HEK293 (cell line): Measurements from ENCODE around the gene ALMS1.

Experiments
- CTCF ChIA-PET: fragments of 350-600 bp; formaldehyde crosslinking; extraction: SDS; loops from one replicate; lab custom pipeline; 2021; ENCODE audit warnings: antibody characterized with exemption; lab: Yijun Ruan, JAX
- POLR2A ChIA-PET: fragments of 300-600 bp; formaldehyde crosslinking; extraction: SDS; loops from one replicate; lab custom pipeline; 2020; ENCODE audit warnings: antibody characterized with exemption, inconsistent platforms; lab: Yijun Ruan, JAX
- H3K27ac ChIP-seq: fragments of 200-500 bp; sonication (Bioruptor generic); 2 replicates; pipeline ENCODE4 v1.5.1; 2014; ENCODE audit warnings: low read depth, low read length, control low read depth, inconsistent platforms; ENCODE audit errors: extremely low read depth
- H3K36me3 ChIP-seq, 2 experiments: fragments of 200-500 bp in 1 of 2; sonication (Bioruptor generic) in 1 of 2; 1 replicate in 1 of 2; 2 replicates in 1 of 2; pipeline ENCODE4 v1.5.1; 2014 to 2017; ENCODE audit warnings: inconsistent platforms in 2 of 2, low read length in 2 of 2; ENCODE audit not compliant: control insufficient read depth in 2 of 2, insufficient read depth in 1 of 2
- H3K4me1 ChIP-seq: fragments of 200-500 bp; sonication (Bioruptor generic); 2 replicates; pipeline ENCODE4 v1.5.1; 2014; ENCODE audit warnings: mild to moderate bottlenecking, low read length, inconsistent platforms; ENCODE audit not compliant: control insufficient read depth, insufficient read depth
- H3K4me3 ChIP-seq: 2 replicates; pipeline ENCODE4 v1.5.1; 2011; ENCODE audit warnings: low read depth, mild to moderate bottlenecking, control low read depth, low read length, moderate library complexity
- H3K9me3 ChIP-seq: fragments of 200-500 bp; sonication (Bioruptor generic); 2 replicates; pipeline ENCODE4 v1.5.1; 2014; ENCODE audit warnings: low read depth, low read length, inconsistent platforms; ENCODE audit not compliant: control insufficient read depth, insufficient read depth
- EGR2 ChIP-seq: fragments of 450-650 bp; formaldehyde crosslinking; IDR thresholded peaks from 2 replicates; pipeline ENCODE4 v1.5.1; 2016; ENCODE audit warnings: low read depth, missing biosample characterization, missing genetic modification characterization
- GFI1B ChIP-seq: fragments of 450-650 bp; formaldehyde crosslinking; IDR thresholded peaks from 2 replicates; pipeline ENCODE4 v1.5.1; 2016; ENCODE audit warnings: missing biosample characterization, missing genetic modification characterization
- GLIS1 ChIP-seq: fragments of 450-650 bp; formaldehyde crosslinking; IDR thresholded peaks from 2 replicates; pipeline ENCODE4 v1.5.1; 2016; ENCODE audit warnings: missing biosample characterization, missing genetic modification characterization
- KLF16 ChIP-seq: fragments of 450-650 bp; formaldehyde crosslinking; IDR thresholded peaks from 2 replicates; pipeline ENCODE4 v1.5.1; 2017; ENCODE audit warnings: missing biosample characterization, missing genetic modification characterization
- MEIS1 ChIP-seq: sonication (generic); formaldehyde crosslinking; IDR thresholded peaks from 2 replicates; pipeline ENCODE4 v1.8.1; 2022; ENCODE audit warnings: missing genetic modification reagents, mild to moderate bottlenecking, borderline replicate concordance
- RBAK ChIP-seq: fragments of 450-650 bp; formaldehyde crosslinking; IDR thresholded peaks from 2 replicates; pipeline ENCODE4 v1.5.1; 2016; ENCODE audit warnings: missing biosample characterization, missing genetic modification characterization
- SP2 ChIP-seq: fragments of 450-650 bp; formaldehyde crosslinking; IDR thresholded peaks from 2 replicates; pipeline ENCODE4 v1.5.1; 2016; ENCODE audit warnings: missing biosample characterization, missing genetic modification characterization
- SP3 ChIP-seq: fragments of 450-650 bp; formaldehyde crosslinking; IDR thresholded peaks from 2 replicates; pipeline ENCODE4 v1.5.1; 2016; ENCODE audit warnings: missing biosample characterization, missing genetic modification characterization
- ZBTB17 ChIP-seq: fragments of 450-650 bp; formaldehyde crosslinking; IDR thresholded peaks from 2 replicates; pipeline ENCODE4 v1.5.1; 2016; ENCODE audit warnings: missing biosample characterization, missing genetic modification characterization
- ZBTB21 ChIP-seq: fragments of 450-650 bp; formaldehyde crosslinking; IDR thresholded peaks from 2 replicates; pipeline ENCODE4 v1.5.1; 2017; ENCODE audit warnings: missing biosample characterization, missing genetic modification characterization
- ZBTB48 ChIP-seq: fragments of 450-650 bp; formaldehyde crosslinking; IDR thresholded peaks from 2 replicates; pipeline ENCODE4 v1.5.1; 2016; ENCODE audit warnings: missing biosample characterization, missing genetic modification characterization
- ZBTB7A ChIP-seq: fragments of 450-650 bp; formaldehyde crosslinking; IDR thresholded peaks from 2 replicates; pipeline ENCODE4 v1.5.1; 2016; ENCODE audit warnings: low read depth, missing biosample characterization, missing genetic modification characterization
- ZFP3 ChIP-seq: fragments of 450-650 bp; formaldehyde crosslinking; IDR thresholded peaks from 2 replicates; pipeline ENCODE4 v1.5.1; 2016; ENCODE audit warnings: low read depth, missing biosample characterization, missing genetic modification characterization
- ZNF174 ChIP-seq: fragments of 450-650 bp; formaldehyde crosslinking; IDR thresholded peaks from 2 replicates; pipeline ENCODE4 v1.5.0; 2017; ENCODE audit warnings: missing biosample characterization, mild to moderate bottlenecking, missing genetic modification characterization
- ZNF214 ChIP-seq: fragments of 450-650 bp; formaldehyde crosslinking; IDR thresholded peaks from 2 replicates; pipeline ENCODE4 v1.5.1; 2017; ENCODE audit warnings: missing biosample characterization, mild to moderate bottlenecking, missing genetic modification characterization, borderline replicate concordance
- ZNF335 ChIP-seq: fragments of 450-650 bp; formaldehyde crosslinking; conservative IDR thresholded peaks from 2 replicates; pipeline ENCODE4 v1.5.1; 2016; ENCODE audit warnings: missing biosample characterization, missing genetic modification characterization
- ZNF394 ChIP-seq: fragments of 450-650 bp; formaldehyde crosslinking; IDR thresholded peaks from 2 replicates; pipeline ENCODE4 v1.5.1; 2016; ENCODE audit warnings: missing biosample characterization, missing genetic modification characterization, mild to moderate bottlenecking, moderate library complexity, borderline replicate concordance
- ZNF433 ChIP-seq: fragments of 450-650 bp; formaldehyde crosslinking; IDR thresholded peaks from 2 replicates; pipeline ENCODE4 v1.5.1; 2016; ENCODE audit warnings: missing biosample characterization, missing genetic modification characterization, low read depth
- ZNF501 ChIP-seq: fragments of 450-650 bp; formaldehyde crosslinking; IDR thresholded peaks from 2 replicates; pipeline ENCODE4 v1.5.1; 2016; ENCODE audit warnings: missing biosample characterization, missing genetic modification characterization
- ZNF830 ChIP-seq: fragments of 450-650 bp; IDR thresholded peaks from 2 replicates; pipeline ENCODE4 v1.5.0; 2018; ENCODE audit warnings: missing biosample characterization, missing genetic modification characterization, low read depth, mild to moderate bottlenecking, moderate library complexity
- ZSCAN30 ChIP-seq: fragments of 450-650 bp; IDR thresholded peaks from 2 replicates; pipeline ENCODE4 v1.5.1; 2018; ENCODE audit warnings: missing biosample characterization, mild to moderate bottlenecking, missing genetic modification characterization, moderate library complexity
- TF ChIP-seq, protein P1 (sequence below): fragments of 450-650 bp; IDR thresholded peaks from 2 replicates; pipeline ENCODE4 v1.5.1; 2018; ENCODE audit warnings: missing biosample characterization, missing genetic modification characterization
- TF ChIP-seq, protein P2 (sequence below): fragments of 450-650 bp; formaldehyde crosslinking; IDR thresholded peaks from 2 replicates; pipeline ENCODE4 v1.5.1; 2016; ENCODE audit warnings: missing biosample characterization, missing genetic modification characterization, borderline replicate concordance
- TF ChIP-seq, protein P3 (sequence below): sonication (generic); formaldehyde crosslinking; IDR thresholded peaks from 2 replicates; pipeline ENCODE4 v1.8.1; 2022; ENCODE audit warnings: mild to moderate bottlenecking, moderate library complexity, missing genetic modification reagents
- TF ChIP-seq, protein P4 (sequence below): fragments of 450-650 bp; formaldehyde crosslinking; IDR thresholded peaks from 2 replicates; pipeline ENCODE4 v1.5.1; 2016; ENCODE audit warnings: missing biosample characterization, missing genetic modification characterization

ALMS1 gene

DNA sequence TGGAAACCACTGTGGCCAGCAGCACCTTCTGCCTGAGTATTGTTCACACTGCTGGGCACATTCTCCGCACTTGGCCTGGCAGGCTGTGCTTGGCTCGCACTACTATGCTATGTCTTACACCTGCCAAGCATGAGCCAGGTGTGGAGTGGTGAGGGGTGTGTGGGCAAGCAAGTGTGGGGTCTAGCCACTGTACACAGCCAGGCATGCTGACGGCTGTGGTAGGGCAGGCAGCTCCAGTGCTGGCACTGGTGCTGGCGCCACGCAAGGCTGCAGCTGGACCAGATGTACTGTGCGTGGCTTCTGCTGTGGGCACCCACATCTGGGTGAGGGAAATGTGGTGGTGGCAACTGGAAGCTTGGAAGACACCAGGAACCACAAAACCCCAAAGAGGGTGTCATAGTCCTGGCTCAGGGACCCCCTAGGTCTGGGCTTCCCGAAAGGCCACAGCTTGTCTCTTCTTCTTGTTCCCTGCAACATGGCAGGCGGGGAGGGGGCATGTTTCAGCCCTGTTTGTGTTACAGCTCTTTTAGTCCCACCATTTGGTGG is 101.5 kb downstream of the ALMS1 start:
- TF ChIP-seq ZNF335 (tag by site-specific recombination) = no peak
- Histone ChIP-seq H3K27ac (no peak overlapping the region), H3K9me3 (no peaks in the 10 kb centered on the region), H3K4me1 (no peaks in the 10 kb centered on the region), H3K4me3 (no peak overlapping the region), H3K36me3 (peaks cover 0 to 45% of the 10 kb centered on the region in 2 experiments; a peak in 2 of 3 replicates)
- CTCF ChIA-PET = no interaction called here
- POLR2A ChIA-PET = no interaction called here

DNA sequence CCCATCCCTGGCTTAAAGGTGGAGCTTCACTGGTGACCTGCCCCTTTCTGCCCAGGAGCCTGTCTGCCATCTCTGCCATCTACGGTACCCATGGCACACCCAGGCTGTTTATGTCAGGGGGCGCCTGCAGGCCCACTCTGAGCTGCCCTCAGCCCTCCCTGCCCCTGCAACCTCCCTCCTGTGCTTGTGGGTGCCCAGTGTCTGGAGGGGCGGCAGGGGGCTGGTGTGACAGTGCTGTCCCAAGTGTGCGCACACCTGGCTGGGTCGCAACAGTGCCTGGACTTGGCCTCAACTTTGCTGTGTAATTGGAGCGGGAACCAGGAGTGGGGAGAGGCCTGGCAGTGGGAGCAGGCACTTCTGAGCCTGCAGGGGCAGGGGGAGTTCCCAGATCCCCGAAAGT is 102.4 kb downstream of the ALMS1 start:
- Histone ChIP-seq H3K9me3 (no peaks in the 10 kb centered on the region), H3K4me3 (no peak overlapping the region), H3K27ac (no peak overlapping the region), H3K36me3 (peaks cover 0 to 47% of the 10 kb centered on the region in 2 experiments; a peak in 2 of 3 replicates), H3K4me1 (no peaks in the 10 kb centered on the region)
- POLR2A ChIA-PET = no interaction called here
- CTCF ChIA-PET = interaction anchor here (1.1 kb wide), 1 partner anchor 105 kb away, joined by 3 read pairs; no protein-coding TSS in a partner anchor
- TF ChIP-seq, protein P1, sequence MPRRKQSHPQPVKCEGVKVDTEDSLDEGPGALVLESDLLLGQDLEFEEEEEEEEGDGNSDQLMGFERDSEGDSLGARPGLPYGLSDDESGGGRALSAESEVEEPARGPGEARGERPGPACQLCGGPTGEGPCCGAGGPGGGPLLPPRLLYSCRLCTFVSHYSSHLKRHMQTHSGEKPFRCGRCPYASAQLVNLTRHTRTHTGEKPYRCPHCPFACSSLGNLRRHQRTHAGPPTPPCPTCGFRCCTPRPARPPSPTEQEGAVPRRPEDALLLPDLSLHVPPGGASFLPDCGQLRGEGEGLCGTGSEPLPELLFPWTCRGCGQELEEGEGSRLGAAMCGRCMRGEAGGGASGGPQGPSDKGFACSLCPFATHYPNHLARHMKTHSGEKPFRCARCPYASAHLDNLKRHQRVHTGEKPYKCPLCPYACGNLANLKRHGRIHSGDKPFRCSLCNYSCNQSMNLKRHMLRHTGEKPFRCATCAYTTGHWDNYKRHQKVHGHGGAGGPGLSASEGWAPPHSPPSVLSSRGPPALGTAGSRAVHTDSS = no peak
- no peak for TF ChIP-seq RBAK
- TF ChIP-seq, protein P2, sequence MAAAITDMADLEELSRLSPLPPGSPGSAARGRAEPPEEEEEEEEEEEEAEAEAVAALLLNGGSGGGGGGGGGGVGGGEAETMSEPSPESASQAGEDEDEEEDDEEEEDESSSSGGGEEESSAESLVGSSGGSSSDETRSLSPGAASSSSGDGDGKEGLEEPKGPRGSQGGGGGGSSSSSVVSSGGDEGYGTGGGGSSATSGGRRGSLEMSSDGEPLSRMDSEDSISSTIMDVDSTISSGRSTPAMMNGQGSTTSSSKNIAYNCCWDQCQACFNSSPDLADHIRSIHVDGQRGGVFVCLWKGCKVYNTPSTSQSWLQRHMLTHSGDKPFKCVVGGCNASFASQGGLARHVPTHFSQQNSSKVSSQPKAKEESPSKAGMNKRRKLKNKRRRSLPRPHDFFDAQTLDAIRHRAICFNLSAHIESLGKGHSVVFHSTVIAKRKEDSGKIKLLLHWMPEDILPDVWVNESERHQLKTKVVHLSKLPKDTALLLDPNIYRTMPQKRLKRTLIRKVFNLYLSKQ (tag by site-specific recombination) = no peak
- no peak for TF ChIP-seq ZNF830 (tag by site-specific recombination)
- no peak for TF ChIP-seq EGR2 (tag by site-specific recombination)
- TF ChIP-seq ZNF214 (tag by site-specific recombination) = no peak
- TF ChIP-seq, protein P3, sequence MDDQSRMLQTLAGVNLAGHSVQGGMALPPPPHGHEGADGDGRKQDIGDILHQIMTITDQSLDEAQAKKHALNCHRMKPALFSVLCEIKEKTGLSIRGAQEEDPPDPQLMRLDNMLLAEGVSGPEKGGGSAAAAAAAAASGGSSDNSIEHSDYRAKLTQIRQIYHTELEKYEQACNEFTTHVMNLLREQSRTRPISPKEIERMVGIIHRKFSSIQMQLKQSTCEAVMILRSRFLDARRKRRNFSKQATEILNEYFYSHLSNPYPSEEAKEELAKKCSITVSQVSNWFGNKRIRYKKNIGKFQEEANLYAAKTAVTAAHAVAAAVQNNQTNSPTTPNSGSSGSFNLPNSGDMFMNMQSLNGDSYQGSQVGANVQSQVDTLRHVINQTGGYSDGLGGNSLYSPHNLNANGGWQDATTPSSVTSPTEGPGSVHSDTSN (CRISPR knock-in tag) = no peak
- TF ChIP-seq GLIS1 (tag by site-specific recombination) = no peak

DNA sequence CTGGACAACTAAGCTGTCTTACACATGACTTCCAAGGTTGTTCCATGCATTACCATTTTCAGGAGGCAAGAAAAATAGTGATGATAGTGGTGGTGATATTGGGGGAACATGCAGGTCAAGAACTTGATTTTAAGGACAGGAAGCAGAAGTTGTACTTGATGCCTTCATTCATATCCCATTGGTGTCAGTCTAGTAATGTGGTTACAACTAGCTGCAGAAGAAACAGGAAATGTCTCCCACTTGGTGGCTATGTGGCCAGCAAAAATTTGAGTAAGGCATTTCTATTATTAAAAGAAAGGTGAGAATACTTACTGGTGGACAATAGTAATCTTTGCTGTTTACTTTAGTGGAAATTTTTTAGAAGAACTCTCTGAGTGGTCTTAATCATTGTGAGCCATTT is 103.4 kb downstream of the ALMS1 start:
- TF ChIP-seq ZNF433 (tag by site-specific recombination) = no peak
- no peak for TF ChIP-seq KLF16
- TF ChIP-seq ZBTB21 (tag by site-specific recombination) = no peak
- TF ChIP-seq ZFP3 (tag by site-specific recombination) = no peak
- no peak for TF ChIP-seq ZNF174 (tag by site-specific recombination)
- no peak for TF ChIP-seq GFI1B (tag by site-specific recombination)
- TF ChIP-seq ZBTB48 (tag by site-specific recombination) = no peak
- no peak for TF ChIP-seq SP2
- TF ChIP-seq ZBTB17 (tag by site-specific recombination) = no peak
- TF ChIP-seq, protein P4, sequence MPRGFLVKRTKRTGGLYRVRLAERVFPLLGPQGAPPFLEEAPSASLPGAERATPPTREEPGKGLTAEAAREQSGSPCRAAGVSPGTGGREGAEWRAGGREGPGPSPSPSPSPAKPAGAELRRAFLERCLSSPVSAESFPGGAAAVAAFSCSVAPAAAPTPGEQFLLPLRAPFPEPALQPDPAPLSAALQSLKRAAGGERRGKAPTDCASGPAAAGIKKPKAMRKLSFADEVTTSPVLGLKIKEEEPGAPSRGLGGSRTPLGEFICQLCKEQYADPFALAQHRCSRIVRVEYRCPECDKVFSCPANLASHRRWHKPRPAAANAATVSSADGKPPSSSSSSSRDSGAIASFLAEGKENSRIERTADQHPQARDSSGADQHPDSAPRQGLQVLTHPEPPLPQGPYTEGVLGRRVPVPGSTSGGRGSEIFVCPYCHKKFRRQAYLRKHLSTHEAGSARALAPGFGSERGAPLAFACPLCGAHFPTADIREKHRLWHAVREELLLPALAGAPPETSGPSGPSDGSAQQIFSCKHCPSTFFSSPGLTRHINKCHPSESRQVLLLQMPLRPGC (tag by site-specific recombination) = no peak
- TF ChIP-seq, protein P3 (CRISPR knock-in tag) = no peak
- TF ChIP-seq MEIS1 (CRISPR knock-in tag) = no peak
- TF ChIP-seq SP3 (tag by site-specific recombination) = no peak
- no peak for TF ChIP-seq ZNF501 (tag by site-specific recombination)
- TF ChIP-seq ZNF394 (tag by site-specific recombination) = no peak
- TF ChIP-seq ZBTB7A (tag by site-specific recombination) = no peak
- TF ChIP-seq ZSCAN30 (tag by site-specific recombination) = no peak
- POLR2A ChIA-PET = no interaction called here
- no peak overlapping the region for H3K27ac ChIP-seq
- H3K9me3 ChIP-seq = no peaks in the 10 kb centered on the region
- H3K4me3 ChIP-seq = no peak overlapping the region
- CTCF ChIA-PET = no interaction called here
- H3K4me1 ChIP-seq = no peaks in the 10 kb centered on the region
- peaks cover 0 to 47% of the 10 kb centered on the region in 2 experiments; a peak in 2 of 3 replicates for H3K36me3 ChIP-seq
